ENCODE data around the gene COBL. TPM values are rescaled to one million over a fixed set of nuclear protein-coding genes. Genes with fewer than 3 reads are reported as not detected.

Gene COBL
- total RNA-seq, 1 experiment from 2014 or later: 8.6 TPM

GRCh38 chr7:51078653-51079052 is 238.0 kb downstream of the COBL start:
- no TSS peak for BruUV-seq (replicated peaks)
- no peaks in the 10 kb centered on the region for H3K9me3 ChIP-seq (ENCODE audit: low read length)
- DNase-seq (no peak), ATAC-seq (no peak)
- H3K4me2 ChIP-seq (ENCODE audit: low read length): no peak overlapping the region
- no peaks in the 10 kb centered on the region for H3K79me2 ChIP-seq (ENCODE audit: low read length)
- H3K36me3 ChIP-seq (ENCODE audit: low read depth, low read length): no peaks in the 10 kb centered on the region
- intact Hi-C loops (cut with micrococcal nuclease): loop anchor here (2.0 to 10.0 kb wide), 2 partner anchors 62 to 464 kb away; no protein-coding TSS in a partner anchor
- TF ChIP-seq CTCF (conservative IDR thresholded peaks at IDR 0.05; ENCODE audit: low read depth, low read length) (no peak), EZH2 (IDR thresholded peaks at IDR 0.05; ENCODE audit: low read length, unreplicated experiment) (no peak), EZH2phosphoT487 (IDR thresholded peaks at IDR 0.05; ENCODE audit: borderline replicate concordance, low read length) (no peak)
- H3K27me3 ChIP-seq (ENCODE audit: low read length): no peaks in the 10 kb centered on the region
- no peaks in the 10 kb centered on the region for H4K20me1 ChIP-seq (ENCODE audit: low read length)
- CTCF ChIA-PET: no interaction called here
- H3F3A ChIP-seq (ENCODE audit: low read length, unreplicated experiment): no peaks in the 10 kb centered on the region
- no peak overlapping the region for H3K9ac ChIP-seq (ENCODE audit: low read length)
- POLR2A ChIA-PET (ENCODE audit: unreplicated experiment): no interaction called here
- no peak overlapping the region for H3K27ac ChIP-seq (ENCODE audit: low read length)
- H3K4me1 ChIP-seq (ENCODE audit: insufficient read depth, low read length): no peaks in the 10 kb centered on the region
- no peaks in the 10 kb centered on the region for H3K9me2 ChIP-seq (replicated peaks; ENCODE audit: low read length)
- no peak overlapping the region for H3K4me3 ChIP-seq (ENCODE audit: low read length)
- no peak overlapping the region for H2AFZ ChIP-seq (ENCODE audit: low read length)

- H3K9me3 ChIP-seq (ENCODE audit: low read length): no peaks in the 10 kb centered on the region
- no peaks in the 10 kb centered on the region for H3F3A ChIP-seq (ENCODE audit: low read length, unreplicated experiment)
- H3K79me2 ChIP-seq (ENCODE audit: low read length): no peaks in the 10 kb centered on the region
- intact Hi-C loops (cut with micrococcal nuclease): loop anchor here (2.0 to 10.0 kb wide), 2 partner anchors 63 to 463 kb away; no protein-coding TSS in a partner anchor
- no peak overlapping the region for H3K27ac ChIP-seq (ENCODE audit: low read length)
- H3K27me3 ChIP-seq (ENCODE audit: low read length): no peaks in the 10 kb centered on the region
- ChIA-PET POLR2A (ENCODE audit: unreplicated experiment) (no interaction called here), CTCF (no interaction called here)
- no peak overlapping the region for H3K4me2 ChIP-seq (ENCODE audit: low read length)
- H4K20me1 ChIP-seq (ENCODE audit: low read length): no peaks in the 10 kb centered on the region
- DNase-seq (no peak), ATAC-seq (no peak)
- no peaks in the 10 kb centered on the region for H3K4me1 ChIP-seq (ENCODE audit: insufficient read depth, low read length)
- no peaks in the 10 kb centered on the region for H3K36me3 ChIP-seq (ENCODE audit: low read depth, low read length)
- H3K9me2 ChIP-seq (replicated peaks; ENCODE audit: low read length): no peaks in the 10 kb centered on the region
- no TSS peak for BruUV-seq (replicated peaks)
- no peak overlapping the region for H3K9ac ChIP-seq (ENCODE audit: low read length)
- no peak for TF ChIP-seq EZH2 (IDR thresholded peaks at IDR 0.05; ENCODE audit: low read length, unreplicated experiment)
- no peak for TF ChIP-seq CTCF (conservative IDR thresholded peaks at IDR 0.05; ENCODE audit: low read depth, low read length)
- no peak for TF ChIP-seq EZH2phosphoT487 (IDR thresholded peaks at IDR 0.05; ENCODE audit: borderline replicate concordance, low read length)
- H3K4me3 ChIP-seq (ENCODE audit: low read length): no peak overlapping the region
- H2AFZ ChIP-seq (ENCODE audit: low read length): no peak overlapping the region
These were observed 238.6 kb downstream of the COBL start for GRCh38 chr7:51077987-51078370.

GRCh38 chr7:51077316-51077986 is 239.2 kb downstream of the COBL start:
- Histone ChIP-seq H3K79me2 (ENCODE audit: low read length) (no peaks in the 10 kb centered on the region), H3K9me2 (replicated peaks; ENCODE audit: low read length) (no peaks in the 10 kb centered on the region), H3F3A (ENCODE audit: low read length, unreplicated experiment) (no peaks in the 10 kb centered on the region), H3K27ac (ENCODE audit: low read length) (no peak overlapping the region), H3K27me3 (ENCODE audit: low read length) (no peaks in the 10 kb centered on the region), H3K4me1 (ENCODE audit: insufficient read depth, low read length) (no peaks in the 10 kb centered on the region), H3K36me3 (ENCODE audit: low read depth, low read length) (no peaks in the 10 kb centered on the region), H2AFZ (ENCODE audit: low read length) (no peak overlapping the region), H3K4me3 (ENCODE audit: low read length) (no peak overlapping the region), H3K9me3 (ENCODE audit: low read length) (no peaks in the 10 kb centered on the region), H4K20me1 (ENCODE audit: low read length) (no peaks in the 10 kb centered on the region), H3K9ac (ENCODE audit: low read length) (no peak overlapping the region), H3K4me2 (ENCODE audit: low read length) (no peak overlapping the region)
- ChIA-PET CTCF (no interaction called here), POLR2A (ENCODE audit: unreplicated experiment) (no interaction called here)
- TF ChIP-seq CTCF (conservative IDR thresholded peaks at IDR 0.05; ENCODE audit: low read depth, low read length) (no peak), EZH2phosphoT487 (IDR thresholded peaks at IDR 0.05; ENCODE audit: borderline replicate concordance, low read length) (no peak), EZH2 (IDR thresholded peaks at IDR 0.05; ENCODE audit: low read length, unreplicated experiment) (no peak)
- intact Hi-C loops (cut with micrococcal nuclease): loop anchor here (10.0 kb wide), 1 partner anchor 463 kb away; no protein-coding TSS in a partner anchor
- ATAC-seq (no peak), DNase-seq (no peak)
- BruUV-seq (replicated peaks): no TSS peak

Data from PC-3 (cell line).